Stimulated activated CD8-positive, alpha-beta memory T cell treated with anti-CD3 and anti-CD28 coated beads, Interleukin-12 subunit alpha, Interleukin-12 subunit beta, amount 100 ng/mL, for 24 hours (primary cell): ENCODE results near the gene BCL11A.

Experiments used
- DNase-seq: peaks from one replicate; pipeline ENCODE4 v3.0.0-alpha.2; 2020; ENCODE audit errors: extremely low read depth

Gene BCL11A

GRCh38 chr2:60406192-60406591 lies 147.3 kb downstream of the BCL11A start:
- DNase-seq, result no peak

GRCh38 chr2:60405271-60405919 lies 148.1 kb downstream of the BCL11A start:
- no peak for DNase-seq
